ENCODE data around the gene APOA1. TPM values are rescaled to one million over a fixed set of nuclear protein-coding genes. Genes with fewer than 3 reads are reported as not detected.

APOA1 gene
- 0.18 TPM in 1 of 2 replicates, not detected in the other for total RNA-seq

DNA sequence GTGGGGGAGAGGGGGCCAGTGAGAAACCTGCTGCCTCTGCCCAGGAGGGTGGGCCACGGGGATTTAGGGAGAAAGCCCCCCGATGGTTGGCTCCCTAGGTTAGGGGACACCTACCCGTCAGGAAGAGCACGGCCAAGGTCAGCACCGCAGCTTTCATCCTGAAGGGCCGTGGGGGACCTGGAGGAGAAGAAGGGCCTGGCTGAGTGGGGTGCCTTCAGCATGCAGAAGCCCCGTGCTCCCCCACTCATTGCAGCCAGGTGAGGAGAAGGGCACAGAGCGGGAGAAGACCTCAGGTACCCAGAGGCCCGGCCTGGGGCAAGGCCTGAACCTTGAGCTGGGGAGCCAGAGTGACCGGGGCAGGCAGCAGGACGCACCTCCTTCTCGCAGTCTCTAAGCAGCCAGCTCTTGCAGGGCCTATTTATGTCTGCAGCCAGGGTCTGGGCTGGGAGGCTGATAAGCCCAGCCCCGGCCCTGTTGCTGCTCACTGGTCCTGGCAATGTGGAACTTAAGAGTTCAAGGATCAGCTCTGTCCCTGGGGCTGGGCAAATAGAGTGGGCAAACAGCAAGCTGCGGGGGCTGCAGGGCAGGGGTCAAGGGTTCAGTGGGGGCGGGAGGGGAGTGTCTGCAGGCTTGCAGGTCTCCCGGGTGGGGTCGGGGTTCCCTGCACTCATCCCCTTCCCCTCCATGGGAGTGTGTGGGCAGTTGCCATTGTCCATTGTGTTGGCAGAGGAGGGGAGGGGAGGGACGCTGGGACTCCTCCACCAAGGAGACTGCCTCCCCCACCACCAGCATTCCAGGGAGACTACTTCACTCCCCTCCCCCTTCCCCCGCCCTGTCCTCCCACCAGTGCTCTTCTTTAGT lies at the start of gene APOA1:
TSS of gene APOA1 (minus strand) at position 392 of the 861 bp plus-strand sequence. CDS start at position 157, 235 bp downstream.
- intact Hi-C loops (cut with micrococcal nuclease): loop anchor here (2.0 to 5.0 kb wide), 2 partner anchors 15 to 260 kb away; partner anchors contain the start of gene SIK3

DNA sequence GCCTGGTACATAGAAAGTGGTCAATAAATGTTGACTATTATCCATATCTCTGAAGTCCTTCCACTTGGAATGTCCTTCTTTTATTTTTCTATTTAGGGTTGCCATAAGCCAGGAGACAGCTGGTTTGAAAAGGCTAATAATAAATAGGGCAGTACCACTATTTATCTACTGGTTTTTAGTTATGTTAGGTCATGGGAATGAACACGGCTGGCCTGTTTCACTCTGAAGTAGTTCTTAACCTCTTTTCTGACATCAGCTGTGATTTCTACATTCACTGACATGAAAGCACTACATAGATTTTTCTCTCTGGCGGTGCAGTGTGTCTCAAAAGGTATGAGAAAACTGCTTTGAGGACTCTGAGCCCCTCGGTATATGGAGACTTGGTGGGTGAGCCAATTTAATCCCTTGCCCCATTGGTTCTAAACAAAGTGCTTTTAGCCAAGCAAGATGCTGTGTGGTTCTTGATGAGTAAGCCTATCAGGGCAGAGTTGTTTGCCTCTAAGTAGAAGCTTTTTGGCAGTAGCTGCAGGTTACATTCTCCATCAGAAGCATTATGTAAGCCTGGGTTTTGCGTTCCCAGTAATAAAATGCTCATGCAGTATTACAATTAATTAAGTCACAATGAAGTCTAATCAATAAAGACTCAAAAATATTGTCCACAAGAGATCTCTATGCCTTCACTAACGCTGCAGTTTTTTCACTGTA lies 48.7 kb upstream of the APOA1 start:
- intact Hi-C loops (cut with micrococcal nuclease): no loop called here

DNA sequence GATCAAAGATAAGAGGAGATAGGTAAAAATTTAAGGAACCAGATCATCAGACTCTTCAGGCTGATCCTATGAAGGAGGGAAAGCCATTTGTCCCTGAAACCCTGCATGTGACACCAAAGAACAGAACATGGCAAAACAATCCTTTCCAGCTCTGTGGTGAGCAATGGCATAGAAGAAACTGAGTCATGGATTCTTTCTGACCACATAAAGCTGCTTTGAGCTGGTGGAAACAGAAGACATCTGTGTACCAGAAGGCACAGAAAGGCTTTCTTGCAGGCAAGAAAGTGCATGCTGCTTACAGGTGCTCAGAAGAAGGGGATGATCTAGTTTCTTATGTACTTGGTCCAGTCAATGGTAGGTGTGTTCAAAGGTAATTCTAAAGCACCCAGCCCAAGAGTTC lies 45.0 kb upstream of the APOA1 start:
- intact Hi-C loops (cut with micrococcal nuclease): no loop called here

DNA sequence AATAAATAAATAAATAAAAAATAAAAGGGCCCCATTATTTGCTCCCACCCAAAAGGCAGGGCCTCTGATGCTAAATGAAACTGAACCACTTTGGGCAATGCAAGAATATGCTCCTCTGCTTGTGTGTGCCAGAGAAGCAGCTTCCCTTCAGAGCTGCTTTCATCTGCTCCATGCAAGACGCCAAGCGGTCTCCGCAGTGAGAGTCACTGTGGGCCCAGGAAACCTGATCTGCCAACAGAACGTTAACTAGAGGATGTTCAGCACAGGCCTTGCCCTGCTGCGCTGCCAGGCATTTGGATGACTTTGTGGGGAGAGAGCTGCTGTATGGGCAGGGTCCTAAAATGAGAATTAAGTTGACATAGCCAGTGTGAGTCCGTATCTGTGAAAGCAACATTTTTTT lies 43.7 kb upstream of the APOA1 start:
- intact Hi-C loops (cut with micrococcal nuclease): no loop called here

DNA sequence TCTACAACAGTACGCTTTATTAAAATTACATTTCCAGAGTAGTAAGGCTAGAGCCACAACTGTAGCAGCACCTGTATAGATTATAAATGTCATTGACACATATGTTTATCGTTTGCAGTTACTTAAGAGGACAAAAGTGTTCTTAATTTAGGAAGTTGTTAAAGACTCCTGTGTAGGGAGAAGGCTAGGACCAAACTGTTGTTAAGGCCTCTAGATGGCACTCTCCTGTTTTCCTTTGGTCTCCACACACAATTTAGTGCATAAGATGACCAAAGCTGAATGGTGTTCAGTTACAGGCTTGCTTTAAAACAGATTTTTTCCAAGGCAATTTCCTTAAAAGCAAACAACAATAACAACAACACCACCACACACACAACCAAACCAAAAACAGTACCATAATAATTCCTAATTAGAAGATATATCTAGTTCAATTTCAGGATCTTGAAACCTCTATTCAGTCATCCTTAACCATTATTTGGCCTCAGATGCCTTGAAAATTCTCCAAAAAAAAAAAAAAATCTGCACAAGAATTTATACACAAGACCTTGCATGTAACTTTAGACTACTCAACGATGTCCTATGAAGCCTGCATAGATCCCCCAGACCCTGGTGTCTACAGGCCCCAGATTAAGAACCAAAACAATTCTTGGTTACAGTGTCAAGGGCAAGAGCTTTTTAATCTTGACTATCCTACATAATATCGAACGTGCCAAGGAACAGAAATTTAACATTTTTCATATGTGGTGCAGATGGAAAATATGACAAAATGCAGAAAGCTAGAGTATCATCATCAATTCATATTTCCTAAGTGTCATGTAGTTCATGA lies 42.6 kb upstream of the APOA1 start:
- intact Hi-C loops (cut with micrococcal nuclease): loop anchor here (1.0 kb wide), 2 partner anchors 226 to 346 kb away; no protein-coding TSS in a partner anchor

DNA sequence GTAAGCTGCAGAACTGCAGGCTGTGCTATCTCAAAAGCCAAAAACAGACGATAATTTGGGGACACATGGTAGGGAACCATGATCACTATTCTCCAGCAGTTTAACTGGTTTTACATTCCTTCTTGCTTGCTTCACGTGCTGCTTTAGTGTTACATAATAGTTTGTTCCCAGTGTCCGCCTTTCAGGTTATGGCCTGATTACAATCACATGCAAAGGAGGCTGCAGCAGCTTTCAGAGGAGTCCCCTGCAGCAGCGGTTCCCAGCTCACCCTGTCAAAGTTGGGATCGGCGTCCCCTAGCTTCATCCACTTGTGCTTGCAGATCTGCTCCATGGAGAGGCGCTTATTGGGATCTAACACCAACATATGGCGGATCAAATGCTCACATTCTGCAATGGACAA lies 39.2 kb upstream of the APOA1 start:
- intact Hi-C loops (cut with micrococcal nuclease): no loop called here

DNA sequence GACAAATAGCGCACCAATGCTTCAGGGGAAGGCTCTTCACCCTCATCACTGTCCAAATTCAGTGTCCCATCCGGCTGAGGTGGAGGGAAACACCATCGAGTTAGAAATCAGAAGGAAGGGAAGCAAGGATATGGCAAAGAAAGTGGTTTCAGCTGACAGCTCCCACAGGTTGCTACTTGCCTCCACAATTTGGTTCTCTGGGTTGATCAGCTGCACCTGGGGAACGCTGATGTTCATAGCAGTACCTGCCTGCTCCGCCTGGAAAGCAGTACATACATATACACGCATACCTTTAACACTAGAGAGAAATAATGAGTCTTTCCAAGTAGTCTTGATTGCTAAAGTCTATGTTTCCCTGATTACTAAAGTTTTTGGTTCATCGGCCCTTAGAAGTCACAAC lies 37.8 kb upstream of the APOA1 start:
- intact Hi-C loops (cut with micrococcal nuclease): no loop called here

DNA sequence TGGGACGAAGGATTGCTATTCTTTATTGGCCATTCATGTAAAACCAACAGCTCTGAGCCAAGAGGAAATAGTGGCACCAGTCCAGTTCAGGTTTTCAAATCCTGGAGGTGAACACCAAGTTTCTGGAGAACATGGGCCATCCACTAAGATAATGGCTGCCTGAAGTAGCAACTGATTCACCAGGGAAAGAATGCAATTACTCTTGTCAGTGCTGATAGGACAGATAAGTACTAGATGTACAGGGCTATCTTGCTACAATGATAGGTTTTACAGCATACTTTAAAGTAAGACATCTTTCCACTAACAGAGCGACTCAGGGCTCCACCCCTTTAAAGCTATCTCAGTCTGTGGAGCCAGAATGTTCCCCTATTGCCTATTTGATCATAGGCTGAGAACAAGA lies 36.8 kb upstream of the APOA1 start:
- intact Hi-C loops (cut with micrococcal nuclease): no loop called here

DNA sequence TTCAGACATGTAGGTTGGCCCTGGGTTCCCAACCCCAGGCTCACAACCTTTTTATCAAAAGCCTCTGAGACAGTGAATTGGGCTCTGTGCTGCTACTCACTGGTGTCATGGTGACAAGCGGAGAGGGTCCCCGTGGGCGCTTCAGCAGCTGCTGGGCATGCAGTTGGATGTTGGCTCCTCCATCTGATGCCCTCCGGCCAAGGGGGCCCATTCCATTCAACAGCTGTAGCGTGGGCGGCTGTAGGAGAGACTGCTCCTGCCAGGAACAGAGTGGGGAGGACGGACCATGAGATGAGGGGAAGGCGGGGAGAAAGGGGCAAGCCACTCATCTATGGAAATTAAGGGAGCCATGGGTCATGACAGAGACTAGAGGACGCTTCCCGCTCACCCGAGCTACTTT lies 36.0 kb upstream of the APOA1 start:
- intact Hi-C loops (cut with micrococcal nuclease): no loop called here

DNA sequence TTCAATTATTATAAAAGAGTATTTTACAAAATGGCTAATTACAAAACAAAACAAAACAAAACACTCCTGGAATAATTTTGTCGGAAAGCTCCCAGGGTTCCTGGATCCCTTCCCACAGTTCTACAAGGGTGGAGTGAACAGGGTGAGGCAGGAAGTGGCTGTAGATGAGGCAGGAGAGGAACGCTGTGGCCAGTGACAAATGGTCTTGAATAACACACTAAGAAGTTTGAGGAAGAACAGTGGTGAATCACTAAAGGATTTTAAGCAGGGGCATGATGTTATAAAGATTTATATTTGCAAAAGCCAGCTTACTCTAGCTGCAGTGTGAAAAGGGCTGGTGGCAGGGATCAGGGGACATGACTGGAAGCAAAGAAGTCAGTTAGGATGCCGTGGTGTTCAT lies 33.8 kb upstream of the APOA1 start:
- intact Hi-C loops (cut with micrococcal nuclease): no loop called here

DNA sequence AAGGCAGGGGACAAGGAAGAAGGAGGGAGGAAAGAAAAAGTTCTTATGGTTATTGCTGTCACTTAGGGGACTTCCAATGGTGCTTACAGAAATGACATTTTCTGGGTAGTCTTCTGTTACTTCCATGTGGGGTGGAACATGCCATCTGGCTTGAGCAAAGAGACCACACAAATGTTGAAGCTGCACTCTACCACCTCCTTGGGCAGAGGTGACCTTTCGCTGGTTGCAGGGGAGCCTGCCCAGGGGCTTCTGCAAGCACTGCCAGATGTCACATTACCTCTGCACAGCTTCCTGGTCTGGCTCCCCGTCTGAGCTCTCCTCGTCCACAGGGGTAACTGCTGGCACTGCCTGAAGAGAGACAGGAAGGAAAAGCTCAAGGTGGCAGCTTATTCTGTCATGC lies 32.6 kb upstream of the APOA1 start:
- intact Hi-C loops (cut with micrococcal nuclease): no loop called here

DNA sequence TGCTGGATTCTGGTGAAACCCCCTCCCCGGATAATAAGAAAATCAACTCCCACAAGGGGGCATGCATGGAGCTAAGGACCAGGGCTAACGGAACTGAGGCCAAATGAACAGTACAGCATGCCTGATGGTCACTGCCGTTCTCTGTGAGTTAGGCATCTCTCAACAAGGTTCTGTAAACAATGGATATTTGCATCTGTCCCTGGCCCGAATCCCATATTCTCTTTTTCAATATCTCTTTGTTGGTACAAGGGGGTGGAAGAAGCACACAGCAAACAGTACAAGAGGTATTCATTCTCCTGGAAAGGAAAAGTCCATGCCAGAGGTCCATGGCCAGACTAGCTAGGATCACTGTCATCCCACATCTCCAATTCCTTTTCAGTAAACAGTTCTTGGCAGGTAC lies 32.2 kb upstream of the APOA1 start:
- intact Hi-C loops (cut with micrococcal nuclease): no loop called here

DNA sequence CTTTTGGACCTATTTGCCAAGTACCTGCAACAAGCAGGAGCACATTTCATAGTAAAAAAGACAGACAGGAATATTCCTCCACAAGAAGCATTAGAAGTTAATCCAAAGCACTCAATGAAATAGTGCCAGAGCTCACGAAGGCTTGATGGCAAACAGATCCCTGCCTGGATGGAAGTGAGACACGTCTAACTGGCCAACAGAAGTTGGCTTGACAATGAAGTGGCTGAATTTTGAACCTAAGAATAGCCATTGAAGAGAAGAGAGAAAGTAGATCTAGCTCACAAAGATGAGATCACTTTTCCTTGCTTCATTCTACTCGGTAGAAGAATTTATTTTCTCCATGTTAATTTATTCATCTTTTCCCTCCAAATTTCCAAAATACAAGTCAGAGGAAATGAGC lies 30.6 kb upstream of the APOA1 start:
- intact Hi-C loops (cut with micrococcal nuclease): no loop called here

DNA sequence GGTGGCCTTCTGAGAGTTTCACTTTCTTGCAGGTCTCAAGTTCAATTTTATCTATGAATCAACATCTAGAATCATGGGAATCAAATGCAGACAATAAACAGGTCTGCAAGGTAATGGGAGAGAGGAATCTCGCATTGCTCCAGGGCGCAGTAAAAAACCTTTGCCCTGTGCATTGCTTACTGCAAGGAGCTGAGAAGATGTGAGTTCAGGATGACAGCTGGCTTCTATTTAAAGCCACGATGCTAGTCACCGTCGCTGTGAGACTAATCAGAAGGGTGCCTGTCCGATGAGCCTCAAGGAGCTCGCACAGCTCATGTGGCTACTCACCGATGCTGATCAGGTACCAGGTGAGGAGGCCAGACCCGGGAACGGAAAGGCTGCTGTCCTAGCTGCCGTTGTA lies 30.2 kb upstream of the APOA1 start:
- intact Hi-C loops (cut with micrococcal nuclease): no loop called here

DNA sequence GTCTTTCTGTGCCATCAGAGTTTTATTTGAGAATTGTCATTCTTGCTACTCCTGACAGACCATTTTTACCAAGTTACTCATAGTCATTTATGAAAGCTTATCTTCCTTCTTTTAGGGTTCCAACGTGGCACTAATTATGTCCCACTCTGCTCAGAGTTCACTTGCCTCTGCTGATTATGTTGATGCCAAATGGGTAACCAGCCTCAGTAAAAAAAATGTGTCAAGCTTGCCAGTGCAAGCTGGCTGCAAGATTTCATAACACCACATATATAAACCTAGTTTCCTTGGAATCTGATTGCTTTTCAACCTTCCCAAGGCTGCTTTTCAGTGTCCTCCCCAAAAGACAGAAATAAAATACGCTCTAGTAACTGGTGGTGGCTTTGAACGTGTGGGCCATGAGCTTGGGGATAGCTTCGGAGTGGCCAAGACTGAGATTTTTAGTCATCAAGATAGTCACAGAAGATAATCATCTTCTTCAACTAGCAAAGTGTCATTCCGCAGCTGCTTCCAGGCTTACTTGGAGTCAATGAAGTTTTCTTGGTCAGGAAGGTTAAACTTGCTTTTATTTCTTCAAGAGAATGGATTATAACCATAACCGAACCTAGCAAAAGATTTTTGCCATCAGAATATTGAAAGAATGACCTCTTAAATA lies 29.5 kb upstream of the APOA1 start:
- intact Hi-C loops (cut with micrococcal nuclease): no loop called here

DNA sequence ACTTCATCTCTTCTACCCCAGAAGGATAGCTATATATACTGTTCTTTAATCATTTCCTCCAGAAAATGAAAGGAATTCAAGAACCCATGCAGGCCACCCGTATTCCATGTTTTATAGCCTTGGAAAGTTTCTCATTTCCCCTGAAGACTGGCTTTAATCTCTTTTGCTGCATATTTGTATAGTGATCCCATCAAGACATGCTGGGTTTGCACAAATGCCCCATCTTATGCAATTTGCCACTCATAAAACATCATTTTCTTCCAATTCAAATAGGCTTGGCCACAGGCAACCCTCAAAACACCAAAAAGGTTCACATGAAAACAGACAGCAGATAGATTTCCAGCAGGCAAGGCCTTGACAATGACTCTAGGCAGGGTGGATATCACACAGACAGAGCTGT lies 28.3 kb upstream of the APOA1 start:
- intact Hi-C loops (cut with micrococcal nuclease): no loop called here

DNA sequence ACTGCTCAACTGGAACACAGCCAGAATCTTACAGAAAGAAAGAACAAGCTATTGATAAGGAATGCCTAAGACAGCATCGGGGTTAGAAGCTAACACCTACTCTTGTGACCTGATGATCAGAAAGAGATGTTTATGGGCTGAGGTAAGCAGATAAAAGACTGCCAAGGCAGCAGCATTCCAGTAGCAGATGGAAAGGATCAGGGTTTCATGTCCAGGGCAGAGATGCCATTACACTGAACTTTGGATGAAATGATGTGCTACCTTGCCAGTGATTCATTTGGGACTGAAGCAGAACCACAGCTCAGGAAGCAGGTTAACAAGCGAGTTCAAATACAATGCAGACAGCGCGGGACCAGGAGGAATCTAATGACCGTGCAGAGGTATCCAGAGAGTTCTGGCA lies 27.1 kb upstream of the APOA1 start:
- intact Hi-C loops (cut with micrococcal nuclease): no loop called here

DNA sequence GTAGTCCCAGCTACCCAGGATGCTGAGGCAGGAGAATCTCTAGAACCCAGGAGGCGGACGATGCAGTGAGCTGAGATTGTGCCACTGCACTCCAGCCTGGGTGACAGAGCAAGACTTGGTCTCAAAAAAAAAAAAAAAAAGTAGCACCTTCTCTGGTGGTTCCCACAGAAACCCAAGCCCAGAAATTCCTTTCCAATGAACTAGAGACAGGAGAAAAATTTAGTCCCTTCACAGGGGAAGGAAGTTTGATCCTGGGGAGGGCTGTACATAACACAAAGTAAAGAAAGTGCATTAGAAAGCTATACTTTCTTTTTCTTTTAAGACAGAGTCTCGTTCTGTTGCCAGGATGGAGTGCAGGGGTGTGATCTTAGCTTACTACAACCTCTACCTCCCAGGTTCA lies 25.5 kb upstream of the APOA1 start:
- intact Hi-C loops (cut with micrococcal nuclease): no loop called here

DNA sequence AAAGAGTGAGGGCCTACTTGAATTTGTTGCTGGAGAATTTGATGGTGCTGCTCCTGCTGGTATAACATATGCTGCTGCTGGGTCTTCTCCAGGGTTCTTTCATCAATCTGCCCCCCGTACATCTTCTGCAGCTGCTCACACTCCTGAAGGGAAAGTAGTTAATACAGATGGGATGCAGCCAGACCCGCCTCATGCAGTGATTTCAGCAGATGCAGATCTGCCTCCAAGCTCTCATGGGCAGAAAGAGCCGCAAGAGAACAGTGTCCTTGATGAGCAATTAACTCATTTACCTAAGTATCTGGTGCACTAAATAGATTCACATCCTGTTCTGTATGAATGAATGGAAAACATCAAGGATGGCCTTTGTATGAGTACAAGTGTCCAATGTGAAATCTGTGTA lies 24.8 kb upstream of the APOA1 start:
- intact Hi-C loops (cut with micrococcal nuclease): no loop called here

DNA sequence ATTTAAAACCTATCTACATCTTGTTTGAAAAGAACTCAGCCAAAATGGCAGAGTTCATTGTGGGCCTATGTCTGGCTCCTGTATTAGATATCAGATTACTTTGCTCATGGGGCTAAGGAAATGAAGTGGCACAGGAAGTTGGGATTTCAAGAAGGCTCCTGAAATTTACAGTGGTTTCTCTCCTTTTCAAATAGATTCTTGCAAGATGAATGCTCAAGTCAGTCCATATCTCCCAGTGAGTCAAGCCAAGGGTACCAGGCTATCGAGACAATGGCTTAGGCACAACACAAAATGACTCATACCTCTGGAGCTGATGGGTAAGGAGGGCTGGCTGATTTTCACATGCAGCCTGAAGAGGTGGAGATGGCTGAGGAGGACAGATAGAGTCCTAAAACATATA lies 24.1 kb upstream of the APOA1 start:
- intact Hi-C loops (cut with micrococcal nuclease): no loop called here

DNA sequence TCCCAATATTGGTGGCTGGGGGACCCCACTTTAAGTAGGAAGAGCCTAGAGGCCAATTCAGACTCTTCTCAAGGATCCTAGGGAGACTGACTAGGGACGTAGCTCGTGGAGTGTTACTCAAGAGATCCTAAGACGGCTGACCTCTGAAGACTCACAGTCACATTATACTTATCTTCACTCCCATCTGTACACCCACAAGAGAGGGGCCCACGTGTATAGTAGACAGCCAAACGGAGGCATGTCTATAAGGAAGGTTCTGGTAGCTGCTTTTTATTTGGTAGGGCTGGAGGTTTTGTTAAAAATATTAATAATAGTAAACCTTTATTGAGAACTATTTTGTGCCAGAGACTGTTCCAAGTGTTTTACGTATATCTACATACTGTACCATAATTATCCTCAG lies 22.9 kb upstream of the APOA1 start:
- intact Hi-C loops (cut with micrococcal nuclease): no loop called here

All from T-helper 2 cell treated with Interferon-gamma antibody and Interleukin-4, amounts not matched to agents 100 ng/mL and 5 ng/mL, for 36 hours (primary cell).